Thoracic aorta (tissue), 2 donors: Measurements from ENCODE around the gene AHI1. TPM values are rescaled to one million over a fixed set of nuclear protein-coding genes. Genes with fewer than 3 reads are reported as not detected.
"Not testable (repeated sequence)": the region's sequence is repeated elsewhere in the genome, so short reads cannot be mapped to it uniquely, and the experiment has no call there.

Source experiments
- ATAC-seq: fragments of 150-250 bp; one replicate; pipeline ENCODE4 v1.8.0; 2017; ENCODE audit warnings: low read depth; ENCODE audit not compliant: insufficient number of reproducible peaks, low FRiP score
- DNase-seq: peaks from one replicate; pipeline ENCODE4 v3.0.0-alpha.2; 2020; ENCODE audit warnings: low spot score
- H3K27ac ChIP-seq, 2 donors: fragments of 200-600 bp; sonication (generic); 1 replicate in 1 of 2; 2 replicates in 1 of 2; pipeline ENCODE4 v1.5.1; 2016; ENCODE audit warnings: mild to moderate bottlenecking in 2 of 2, moderate library complexity in 2 of 2
- H3K27me3 ChIP-seq: fragments of 200-600 bp; sonication (generic); replicated peaks from 2 replicates; pipeline ENCODE4 v1.6.0; 2016; ENCODE audit warnings: mild to moderate bottlenecking; ENCODE audit not compliant: insufficient read depth
- H3K36me3 ChIP-seq: fragments of 200-600 bp; sonication (generic); one replicate; pipeline ENCODE4 v1.5.1; 2016
- H3K4me1 ChIP-seq, 2 donors: fragments of 200-600 bp; sonication (generic); 1 replicate in 1 of 2; 2 replicates in 1 of 2; pipeline versions ENCODE4 v1.5.1 to v1.6.0; 2016; ENCODE audit warnings: low read depth in 2 of 2, mild to moderate bottlenecking in 1 of 2; ENCODE audit not compliant: control insufficient read depth in 1 of 2
- H3K4me3 ChIP-seq: fragments of 200-600 bp; sonication (generic); 2 replicates; pipeline ENCODE4 v1.5.1; 2016; ENCODE audit warnings: mild to moderate bottlenecking
- H3K9me3 ChIP-seq: fragments of 200-600 bp; sonication (generic); 2 replicates; pipeline ENCODE4 v1.5.1; 2016
- CTCF ChIP-seq: fragments of 200-600 bp; sonication (generic); IDR thresholded peaks from one replicate; pipeline ENCODE4 v1.5.1; 2019; ENCODE audit warnings: antibody characterized with exemption
- total RNA-seq, 2 donors: library from RNA; depleted of rRNA; stranded (reverse); fragments of >200 nt; gene quantifications; one replicate each; pipeline versions ENCODE4 v1.1.0 to v1.2.3, GENCODE V29; 2016

Gene AHI1
- total RNA-seq, 2 donors from 2014 or later: 21.7 to 65.5 TPM

DNA sequence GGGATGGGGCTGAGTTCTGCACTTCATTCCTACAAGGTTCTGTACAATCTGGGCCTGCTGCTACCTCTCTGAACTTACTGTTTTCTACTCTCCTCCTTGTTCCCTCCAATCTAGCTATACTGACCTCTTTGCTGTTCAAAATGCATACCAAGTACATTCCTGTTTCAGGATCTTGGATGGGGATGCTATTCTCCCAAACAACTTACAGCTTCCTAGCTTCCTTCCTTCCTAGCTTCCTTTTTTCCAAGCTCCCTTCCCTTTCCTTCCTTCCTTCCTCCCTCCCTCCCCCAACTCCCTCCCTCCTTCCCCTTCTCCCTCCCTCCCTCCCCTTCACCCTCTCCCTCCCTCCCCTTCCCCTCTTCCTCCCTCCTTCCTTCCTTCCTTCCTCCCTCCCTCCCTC is 117.9 kb downstream of the AHI1 start:
- Histone ChIP-seq H3K4me3 (no peak overlapping the region), H3K27me3 (no peaks in the 10 kb centered on the region), H3K27ac (no peak overlapping the region), H3K36me3 (no peaks in the 10 kb centered on the region), H3K9me3 (no peaks in the 10 kb centered on the region), H3K4me1 (no peaks in the 10 kb centered on the region)
- no peak for TF ChIP-seq CTCF
- DNase-seq (no peak), ATAC-seq (no peak)

GRCh38 chr6:135372758-135373157 is 124.8 kb downstream of the AHI1 start:
- no peak for DNase-seq
- Histone ChIP-seq H3K4me3 (no peak overlapping the region), H3K27ac (no peak overlapping the region), H3K4me1 (no peaks in the 10 kb centered on the region), H3K36me3 (no peaks in the 10 kb centered on the region), H3K27me3 (no peaks in the 10 kb centered on the region), H3K9me3 (no peaks in the 10 kb centered on the region)
- ATAC-seq: no peak
- no peak for TF ChIP-seq CTCF

DNA sequence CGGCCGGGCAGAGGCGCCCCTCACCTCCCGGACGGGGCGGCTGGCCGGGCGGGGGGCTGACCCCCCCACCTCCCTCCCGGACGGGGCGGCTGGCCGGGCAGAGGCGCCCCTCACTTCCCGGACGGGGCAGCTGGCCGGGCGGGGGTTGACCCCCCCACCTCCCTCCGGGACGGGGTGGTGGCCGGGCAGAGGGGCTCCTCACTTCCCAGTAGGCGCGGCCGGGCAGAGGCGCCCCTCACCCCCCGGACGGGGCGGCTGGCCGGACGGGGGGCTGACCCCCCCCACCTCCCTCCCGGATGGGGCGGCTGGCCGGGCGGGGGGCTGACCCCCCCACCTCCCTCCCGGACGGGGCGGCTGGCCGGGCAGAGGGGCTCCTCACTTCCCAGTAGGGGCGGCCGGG is 133.9 kb downstream of the AHI1 start:
- not testable (repeated sequence) for DNase-seq

GRCh38 chr6:135362124-135362523 is 135.4 kb downstream of the AHI1 start:
- no peaks in the 10 kb centered on the region for H3K27me3 ChIP-seq
- H3K36me3 ChIP-seq: no peaks in the 10 kb centered on the region
- no peak for ATAC-seq
- H3K27ac ChIP-seq: no peak overlapping the region
- TF ChIP-seq CTCF: no peak
- peaks cover 13% of the 10 kb centered on the region for H3K9me3 ChIP-seq
- no peaks in the 10 kb centered on the region for H3K4me1 ChIP-seq
- no peak for DNase-seq
- H3K4me3 ChIP-seq: no peak overlapping the region

More for the DNA sequence above, 133.9 kb downstream of the AHI1 start:
- not testable (repeated sequence) for H3K4me3 ChIP-seq, H3K36me3 ChIP-seq, H3K27ac ChIP-seq, ATAC-seq, H3K4me1 ChIP-seq, H3K27me3 ChIP-seq
- H3K9me3 ChIP-seq: peaks cover 15% of the 10 kb centered on the region

DNA sequence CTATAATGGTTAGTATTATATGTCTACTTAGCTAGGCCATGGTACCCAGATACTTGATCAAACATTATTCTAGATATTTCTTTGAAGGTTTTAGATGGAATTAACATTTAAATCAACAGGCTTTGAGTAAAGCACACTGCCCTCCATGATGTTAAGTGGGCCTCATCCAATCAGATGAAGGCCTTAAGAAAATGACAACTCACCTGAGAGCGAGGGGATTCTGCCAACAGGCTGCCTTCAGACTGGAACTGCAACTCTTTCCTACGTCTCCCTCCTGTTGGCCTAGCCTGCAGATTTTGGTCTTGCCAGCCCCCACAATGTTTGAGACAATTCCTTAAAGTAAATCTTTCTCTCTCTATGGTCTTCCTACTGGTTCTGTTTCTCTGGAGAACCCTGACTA is 137.3 kb downstream of the AHI1 start:
- ATAC-seq: no peak
- no peak overlapping the region for H3K27ac ChIP-seq
- DNase-seq: no peak
- no peaks in the 10 kb centered on the region for H3K4me1 ChIP-seq
- H3K36me3 ChIP-seq: no peaks in the 10 kb centered on the region
- H3K4me3 ChIP-seq: no peak overlapping the region
- no peak for TF ChIP-seq CTCF
- no peaks in the 10 kb centered on the region for H3K27me3 ChIP-seq
- peaks cover 3% of the 10 kb centered on the region for H3K9me3 ChIP-seq

DNA sequence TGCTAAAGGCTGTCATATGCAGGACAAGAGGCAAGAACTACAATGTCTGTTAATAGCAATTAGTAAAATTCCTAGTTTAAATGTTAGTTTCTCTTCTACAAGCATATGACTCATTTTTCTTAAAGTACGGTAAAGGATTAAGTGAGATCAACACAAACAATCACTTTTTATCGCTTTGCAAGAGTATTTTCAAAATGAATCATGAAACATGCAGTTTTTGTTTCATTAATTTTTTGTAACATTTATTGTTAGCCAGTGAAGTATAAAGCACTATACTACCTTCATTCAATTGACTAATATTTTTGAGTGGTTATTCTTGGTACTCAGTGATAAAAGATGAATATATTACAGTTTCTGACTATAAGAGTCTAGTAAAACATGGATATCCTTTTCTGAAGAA is 138.6 kb downstream of the AHI1 start:
- H3K4me3 ChIP-seq: no peak overlapping the region
- no peaks in the 10 kb centered on the region for H3K4me1 ChIP-seq
- H3K27ac ChIP-seq: no peak overlapping the region
- no peaks in the 10 kb centered on the region for H3K27me3 ChIP-seq
- DNase-seq (no peak), ATAC-seq (no peak)
- H3K36me3 ChIP-seq: peaks cover 3% of the 10 kb centered on the region
- no peaks in the 10 kb centered on the region for H3K9me3 ChIP-seq
- no peak for TF ChIP-seq CTCF
